HEK293 (cell line): Measurements from ENCODE around the gene GJA3.

ENCODE experiments used
- CTCF ChIA-PET: fragments of 350-600 bp; formaldehyde crosslinking; extraction: SDS; loops from one replicate; lab custom pipeline; 2021; ENCODE audit warnings: antibody characterized with exemption; lab: Yijun Ruan, JAX
- POLR2A ChIA-PET: fragments of 300-600 bp; formaldehyde crosslinking; extraction: SDS; loops from one replicate; lab custom pipeline; 2020; ENCODE audit warnings: antibody characterized with exemption, inconsistent platforms; lab: Yijun Ruan, JAX
- H3K27ac ChIP-seq: fragments of 200-500 bp; sonication (Bioruptor generic); 2 replicates; pipeline ENCODE4 v1.5.1; 2014; ENCODE audit warnings: low read depth, low read length, control low read depth, inconsistent platforms; ENCODE audit errors: extremely low read depth
- H3K36me3 ChIP-seq, 2 experiments: fragments of 200-500 bp in 1 of 2; sonication (Bioruptor generic) in 1 of 2; 1 replicate in 1 of 2; 2 replicates in 1 of 2; pipeline ENCODE4 v1.5.1; 2014 to 2017; ENCODE audit warnings: inconsistent platforms in 2 of 2, low read length in 2 of 2; ENCODE audit not compliant: control insufficient read depth in 2 of 2, insufficient read depth in 1 of 2
- H3K4me1 ChIP-seq: fragments of 200-500 bp; sonication (Bioruptor generic); 2 replicates; pipeline ENCODE4 v1.5.1; 2014; ENCODE audit warnings: mild to moderate bottlenecking, low read length, inconsistent platforms; ENCODE audit not compliant: control insufficient read depth, insufficient read depth
- H3K4me3 ChIP-seq: 2 replicates; pipeline ENCODE4 v1.5.1; 2011; ENCODE audit warnings: low read depth, mild to moderate bottlenecking, control low read depth, low read length, moderate library complexity
- H3K9me3 ChIP-seq: fragments of 200-500 bp; sonication (Bioruptor generic); 2 replicates; pipeline ENCODE4 v1.5.1; 2014; ENCODE audit warnings: low read depth, low read length, inconsistent platforms; ENCODE audit not compliant: control insufficient read depth, insufficient read depth
- EGR2 ChIP-seq: fragments of 450-650 bp; formaldehyde crosslinking; IDR thresholded peaks from 2 replicates; pipeline ENCODE4 v1.5.1; 2016; ENCODE audit warnings: low read depth, missing biosample characterization, missing genetic modification characterization
- MEIS1 ChIP-seq: sonication (generic); formaldehyde crosslinking; IDR thresholded peaks from 2 replicates; pipeline ENCODE4 v1.8.1; 2022; ENCODE audit warnings: missing genetic modification reagents, mild to moderate bottlenecking, borderline replicate concordance
- PATZ1 ChIP-seq: fragments of 450-650 bp; formaldehyde crosslinking; IDR thresholded peaks from 2 replicates; pipeline ENCODE4 v1.5.1; 2016; ENCODE audit warnings: missing biosample characterization, missing genetic modification characterization
- SCRT2 ChIP-seq: fragments of 450-650 bp; formaldehyde crosslinking; IDR thresholded peaks from 2 replicates; pipeline ENCODE4 v1.5.1; 2016; ENCODE audit warnings: missing biosample characterization, missing genetic modification characterization
- SP2 ChIP-seq: fragments of 450-650 bp; formaldehyde crosslinking; IDR thresholded peaks from 2 replicates; pipeline ENCODE4 v1.5.1; 2016; ENCODE audit warnings: missing biosample characterization, missing genetic modification characterization
- ZBTB17 ChIP-seq: fragments of 450-650 bp; formaldehyde crosslinking; IDR thresholded peaks from 2 replicates; pipeline ENCODE4 v1.5.1; 2016; ENCODE audit warnings: missing biosample characterization, missing genetic modification characterization
- ZNF133 ChIP-seq: fragments of 450-650 bp; formaldehyde crosslinking; IDR thresholded peaks from 2 replicates; pipeline ENCODE4 v1.5.1; 2016; ENCODE audit warnings: missing biosample characterization, missing genetic modification characterization
- ZNF138 ChIP-seq: fragments of 450-650 bp; formaldehyde crosslinking; IDR thresholded peaks from 2 replicates; pipeline ENCODE4 v1.5.1; 2016; ENCODE audit warnings: missing biosample characterization, missing genetic modification characterization, borderline replicate concordance
- ZNF146 ChIP-seq: fragments of 450-650 bp; formaldehyde crosslinking; IDR thresholded peaks from 2 replicates; pipeline ENCODE4 v1.5.1; 2016; ENCODE audit warnings: missing biosample characterization, missing genetic modification characterization
- ZNF280C ChIP-seq: fragments of 450-650 bp; formaldehyde crosslinking; IDR thresholded peaks from 2 replicates; pipeline ENCODE4 v1.5.1; 2016; ENCODE audit warnings: missing biosample characterization, missing genetic modification characterization
- ZNF324 ChIP-seq: fragments of 450-650 bp; formaldehyde crosslinking; IDR thresholded peaks from 2 replicates; pipeline ENCODE4 v1.5.1; 2016; ENCODE audit warnings: missing biosample characterization, missing genetic modification characterization
- ZNF362 ChIP-seq: fragments of 450-650 bp; formaldehyde crosslinking; IDR thresholded peaks from 2 replicates; pipeline ENCODE4 v1.5.1; 2016; ENCODE audit warnings: missing biosample characterization, missing genetic modification characterization
- ZNF366 ChIP-seq: fragments of 450-650 bp; formaldehyde crosslinking; conservative IDR thresholded peaks from 2 replicates; pipeline ENCODE4 v1.5.1; 2016; ENCODE audit warnings: missing biosample characterization, missing genetic modification characterization
- ZNF473 ChIP-seq: fragments of 450-650 bp; formaldehyde crosslinking; IDR thresholded peaks from 2 replicates; pipeline ENCODE4 v1.5.1; 2017; ENCODE audit warnings: missing biosample characterization, missing genetic modification characterization
- ZNF610 ChIP-seq: fragments of 450-650 bp; formaldehyde crosslinking; IDR thresholded peaks from 2 replicates; pipeline ENCODE4 v1.5.1; 2016; ENCODE audit warnings: missing biosample characterization, missing genetic modification characterization, borderline replicate concordance
- ZNF654 ChIP-seq: fragments of 450-650 bp; formaldehyde crosslinking; IDR thresholded peaks from 2 replicates; pipeline ENCODE4 v1.5.1; 2016; ENCODE audit warnings: low read depth, missing biosample characterization, missing genetic modification characterization
- ZNF707 ChIP-seq: fragments of 450-650 bp; formaldehyde crosslinking; IDR thresholded peaks from 2 replicates; pipeline ENCODE4 v1.5.1; 2016; ENCODE audit warnings: missing biosample characterization, missing genetic modification characterization
- ZNF791 ChIP-seq: fragments of 450-650 bp; formaldehyde crosslinking; IDR thresholded peaks from 2 replicates; pipeline ENCODE4 v1.5.1; 2016; ENCODE audit warnings: missing biosample characterization, missing genetic modification characterization

GJA3 gene

GRCh38 chr13:20198781-20199180, 37.9 kb upstream of the GJA3 start (continued):
- no peak for TF ChIP-seq PATZ1 (tag by site-specific recombination)
- no peak for TF ChIP-seq ZNF280C
- TF ChIP-seq ZNF133 (tag by site-specific recombination) = no peak

GRCh38 chr13:20197361-20197834, 36.5 kb upstream of the GJA3 start:
- H3K27ac ChIP-seq = no peak overlapping the region
- no peaks in the 10 kb centered on the region for H3K4me1 ChIP-seq
- ChIA-PET POLR2A (interaction anchor here (0.6 to 1.3 kb wide), 3 partner anchors 215 to 979 kb away, joined by 3 to 4 read pairs (median 3); partner anchors contain the start of gene SKA3), CTCF (interaction anchor here (0.6 to 2.9 kb wide), 17 partner anchors 8 to 731 kb away, joined by 3 to 20 read pairs (median 5); no protein-coding TSS in a partner anchor)
- no peak for TF ChIP-seq SCRT2
- no peak for TF ChIP-seq ZNF707 (tag by site-specific recombination)
- TF ChIP-seq ZNF146 (tag by site-specific recombination) = no peak
- no peak for TF ChIP-seq MEIS1
- TF ChIP-seq ZNF362 (tag by site-specific recombination) = peak; percentile 82
- peak; percentile 53 for TF ChIP-seq ZNF654 (tag by site-specific recombination)
- peak; percentile 47 for TF ChIP-seq ZBTB17 (tag by site-specific recombination)
- H3K4me3 ChIP-seq = no peak overlapping the region
- no peaks in the 10 kb centered on the region for H3K9me3 ChIP-seq
- H3K36me3 ChIP-seq = no peaks in the 10 kb centered on the region

GRCh38 chr13:20195801-20196200, 34.9 kb upstream of the GJA3 start:
- Histone ChIP-seq H3K4me1 (no peaks in the 10 kb centered on the region), H3K27ac (no peak overlapping the region), H3K4me3 (no peak overlapping the region), H3K36me3 (no peaks in the 10 kb centered on the region), H3K9me3 (no peaks in the 10 kb centered on the region)
- ChIA-PET CTCF (interaction anchor here (2.5 to 2.9 kb wide), 2 partner anchors 10 to 298 kb away, joined by 7 to 20 read pairs; no protein-coding TSS in a partner anchor), POLR2A (no interaction called here)
- TF ChIP-seq ZNF138 (tag by site-specific recombination) (no peak), ZNF366 (tag by site-specific recombination) (no peak), ZNF473 (tag by site-specific recombination) (no peak), SP2 (tag by site-specific recombination) (no peak), ZNF324 (tag by site-specific recombination) (no peak), ZNF610 (tag by site-specific recombination) (no peak), ZNF791 (tag by site-specific recombination) (no peak), EGR2 (no peak)
